Measurements from ENCODE around the gene RNF157.

GRCh38 chr17:76140661-76141211, 99.6 kb downstream of the RNF157 start:
- TF ChIP-seq CTCF (IDR thresholded peaks at IDR 0.05), result no peak
- no peak for TF ChIP-seq POLR2A (IDR thresholded peaks at IDR 0.05)
- TF ChIP-seq POLR2AphosphoS5 (IDR thresholded peaks at IDR 0.05), result no peak
- TF ChIP-seq EP300 (IDR thresholded peaks at IDR 0.05), result no peak
